Measurements from ENCODE around the gene GLRA2.

The GLRA2 gene

DNA sequence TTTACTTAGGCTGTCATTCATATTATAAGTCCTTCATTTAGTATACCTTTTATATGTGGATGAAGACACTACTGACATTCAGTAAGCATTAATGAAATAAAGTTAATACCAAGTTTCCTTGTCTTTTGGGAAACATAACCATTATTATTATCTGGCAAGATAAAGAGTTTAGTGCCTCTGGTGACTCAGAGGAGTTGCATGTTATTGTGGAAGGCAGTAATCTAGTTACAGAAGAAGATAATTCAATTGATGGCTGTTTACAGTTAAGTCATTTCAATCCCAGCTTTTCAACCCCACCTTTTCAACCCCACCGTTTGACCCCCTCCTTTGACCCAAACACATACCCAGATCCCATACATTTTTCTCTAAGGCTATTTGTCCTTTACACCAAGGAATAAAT, 199.7 kb downstream of the GLRA2 start:
- Histone ChIP-seq H3K4me3 (replicated peaks; ENCODE audit: insufficient read depth, low read length) (no peak overlapping the region), H3K27me3 (ENCODE audit: insufficient read depth, poor library complexity, severe bottlenecking) (no peaks in the 10 kb centered on the region), H3K27ac (replicated peaks) (no peak overlapping the region)
- no peak for DNase-seq (ENCODE audit: low read depth in 1 of 2, low spot score in 1 of 2)
- TF ChIP-seq, protein P1, sequence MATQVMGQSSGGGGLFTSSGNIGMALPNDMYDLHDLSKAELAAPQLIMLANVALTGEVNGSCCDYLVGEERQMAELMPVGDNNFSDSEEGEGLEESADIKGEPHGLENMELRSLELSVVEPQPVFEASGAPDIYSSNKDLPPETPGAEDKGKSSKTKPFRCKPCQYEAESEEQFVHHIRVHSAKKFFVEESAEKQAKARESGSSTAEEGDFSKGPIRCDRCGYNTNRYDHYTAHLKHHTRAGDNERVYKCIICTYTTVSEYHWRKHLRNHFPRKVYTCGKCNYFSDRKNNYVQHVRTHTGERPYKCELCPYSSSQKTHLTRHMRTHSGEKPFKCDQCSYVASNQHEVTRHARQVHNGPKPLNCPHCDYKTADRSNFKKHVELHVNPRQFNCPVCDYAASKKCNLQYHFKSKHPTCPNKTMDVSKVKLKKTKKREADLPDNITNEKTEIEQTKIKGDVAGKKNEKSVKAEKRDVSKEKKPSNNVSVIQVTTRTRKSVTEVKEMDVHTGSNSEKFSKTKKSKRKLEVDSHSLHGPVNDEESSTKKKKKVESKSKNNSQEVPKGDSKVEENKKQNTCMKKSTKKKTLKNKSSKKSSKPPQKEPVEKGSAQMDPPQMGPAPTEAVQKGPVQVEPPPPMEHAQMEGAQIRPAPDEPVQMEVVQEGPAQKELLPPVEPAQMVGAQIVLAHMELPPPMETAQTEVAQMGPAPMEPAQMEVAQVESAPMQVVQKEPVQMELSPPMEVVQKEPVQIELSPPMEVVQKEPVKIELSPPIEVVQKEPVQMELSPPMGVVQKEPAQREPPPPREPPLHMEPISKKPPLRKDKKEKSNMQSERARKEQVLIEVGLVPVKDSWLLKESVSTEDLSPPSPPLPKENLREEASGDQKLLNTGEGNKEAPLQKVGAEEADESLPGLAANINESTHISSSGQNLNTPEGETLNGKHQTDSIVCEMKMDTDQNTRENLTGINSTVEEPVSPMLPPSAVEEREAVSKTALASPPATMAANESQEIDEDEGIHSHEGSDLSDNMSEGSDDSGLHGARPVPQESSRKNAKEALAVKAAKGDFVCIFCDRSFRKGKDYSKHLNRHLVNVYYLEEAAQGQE (IDR thresholded peaks at IDR 0.05; ENCODE audit: insufficient replicate concordance, low read depth), result no peak
- TF ChIP-seq GABPA (IDR thresholded peaks at IDR 0.05; ENCODE audit: low read depth) (no peak), POLR2AphosphoS5 (IDR thresholded peaks at IDR 0.05; ENCODE audit: low read depth) (no peak), SPI1 (IDR thresholded peaks at IDR 0.05; ENCODE audit: borderline replicate concordance, low read depth) (no peak)
- TF ChIP-seq, protein P2, sequence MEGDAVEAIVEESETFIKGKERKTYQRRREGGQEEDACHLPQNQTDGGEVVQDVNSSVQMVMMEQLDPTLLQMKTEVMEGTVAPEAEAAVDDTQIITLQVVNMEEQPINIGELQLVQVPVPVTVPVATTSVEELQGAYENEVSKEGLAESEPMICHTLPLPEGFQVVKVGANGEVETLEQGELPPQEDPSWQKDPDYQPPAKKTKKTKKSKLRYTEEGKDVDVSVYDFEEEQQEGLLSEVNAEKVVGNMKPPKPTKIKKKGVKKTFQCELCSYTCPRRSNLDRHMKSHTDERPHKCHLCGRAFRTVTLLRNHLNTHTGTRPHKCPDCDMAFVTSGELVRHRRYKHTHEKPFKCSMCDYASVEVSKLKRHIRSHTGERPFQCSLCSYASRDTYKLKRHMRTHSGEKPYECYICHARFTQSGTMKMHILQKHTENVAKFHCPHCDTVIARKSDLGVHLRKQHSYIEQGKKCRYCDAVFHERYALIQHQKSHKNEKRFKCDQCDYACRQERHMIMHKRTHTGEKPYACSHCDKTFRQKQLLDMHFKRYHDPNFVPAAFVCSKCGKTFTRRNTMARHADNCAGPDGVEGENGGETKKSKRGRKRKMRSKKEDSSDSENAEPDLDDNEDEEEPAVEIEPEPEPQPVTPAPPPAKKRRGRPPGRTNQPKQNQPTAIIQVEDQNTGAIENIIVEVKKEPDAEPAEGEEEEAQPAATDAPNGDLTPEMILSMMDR (IDR thresholded peaks at IDR 0.05; ENCODE audit: insufficient read depth, low read length), result no peak

DNA sequence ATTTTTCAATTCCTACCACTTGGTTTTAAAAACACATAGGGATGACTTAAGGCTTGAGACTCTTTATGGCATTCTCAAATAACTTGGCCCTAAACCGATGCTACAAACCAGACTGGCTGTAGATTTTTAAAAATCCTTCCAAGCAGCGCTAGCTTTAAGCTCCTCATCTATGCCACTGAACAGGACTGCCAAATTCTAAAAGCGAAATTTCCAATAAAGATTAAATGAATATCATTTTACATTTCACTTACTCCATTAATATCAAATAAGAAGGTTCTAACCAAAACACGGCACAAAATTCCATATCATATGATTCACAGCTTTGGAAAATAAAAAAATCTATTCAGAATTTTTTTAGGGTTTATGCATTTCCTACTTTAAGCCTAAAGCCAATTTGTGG, 209.3 kb downstream of the GLRA2 start:
- Histone ChIP-seq H3K27me3 (ENCODE audit: insufficient read depth, poor library complexity, severe bottlenecking) (no peaks in the 10 kb centered on the region), H3K27ac (replicated peaks) (no peak overlapping the region), H3K4me3 (replicated peaks; ENCODE audit: insufficient read depth, low read length) (no peak overlapping the region)
- no peak for DNase-seq (ENCODE audit: low read depth in 1 of 2, low spot score in 1 of 2)
- TF ChIP-seq SPI1 (IDR thresholded peaks at IDR 0.05; ENCODE audit: borderline replicate concordance, low read depth) (no peak), GABPA (IDR thresholded peaks at IDR 0.05; ENCODE audit: low read depth) (no peak), POLR2AphosphoS5 (IDR thresholded peaks at IDR 0.05; ENCODE audit: low read depth) (no peak)
- TF ChIP-seq, protein P1 (IDR thresholded peaks at IDR 0.05; ENCODE audit: insufficient replicate concordance, low read depth), result no peak
- TF ChIP-seq, protein P2 (IDR thresholded peaks at IDR 0.05; ENCODE audit: insufficient read depth, low read length), result no peak

DNA sequence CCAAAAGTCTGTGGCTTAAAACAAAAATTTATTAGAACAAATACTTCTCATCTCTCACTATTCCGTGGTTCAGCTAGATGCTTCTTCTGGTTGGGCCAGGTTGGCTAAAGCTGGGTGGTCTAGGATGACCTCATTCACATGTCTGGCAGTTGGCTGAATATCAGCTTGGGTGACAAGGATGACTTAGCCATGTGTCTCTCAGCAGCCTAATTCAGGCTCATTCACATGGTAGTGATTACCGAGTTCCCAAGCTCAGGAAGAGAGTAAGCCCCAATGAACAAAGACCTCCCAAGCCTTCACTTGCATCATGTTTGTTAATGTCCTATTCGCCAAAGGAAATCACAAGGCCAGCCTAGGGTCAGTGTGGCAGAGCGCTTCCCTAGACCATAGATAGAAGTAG, 224.1 kb downstream of the GLRA2 start:
- no peak overlapping the region for H3K4me3 ChIP-seq (replicated peaks; ENCODE audit: insufficient read depth, low read length)
- no peak overlapping the region for H3K27ac ChIP-seq (replicated peaks)
- H3K27me3 ChIP-seq (ENCODE audit: insufficient read depth, poor library complexity, severe bottlenecking), result no peaks in the 10 kb centered on the region
- DNase-seq (ENCODE audit: low read depth in 1 of 2, low spot score in 1 of 2), result no peak
- TF ChIP-seq GABPA (IDR thresholded peaks at IDR 0.05; ENCODE audit: low read depth), result no peak
- TF ChIP-seq, protein P2 (IDR thresholded peaks at IDR 0.05; ENCODE audit: insufficient read depth, low read length), result no peak
- TF ChIP-seq, protein P1 (IDR thresholded peaks at IDR 0.05; ENCODE audit: insufficient replicate concordance, low read depth), result no peak
- no peak for TF ChIP-seq POLR2AphosphoS5 (IDR thresholded peaks at IDR 0.05; ENCODE audit: low read depth)
- no peak for TF ChIP-seq SPI1 (IDR thresholded peaks at IDR 0.05; ENCODE audit: borderline replicate concordance, low read depth)

Data from HL-60 (cell line).